ENCODE results near the gene DLX2.

Gene DLX2

GRCh38 chr2:172100080-172100934 is 2.4 kb downstream of the DLX2 start:
- H3K4me3 ChIP-seq (ENCODE audit: low read depth, low read length), result peak overlapping the region; percentile 8
- TF ChIP-seq CTCF (IDR thresholded peaks at IDR 0.05; ENCODE audit: insufficient read depth, low read depth, low read length, missing control alignments), result no peak
- no peak for DNase-seq (ENCODE audit: low read depth)

GRCh38 chr2:172099472-172100079 is 3.1 kb downstream of the DLX2 start:
- TF ChIP-seq CTCF (IDR thresholded peaks at IDR 0.05; ENCODE audit: insufficient read depth, low read depth, low read length, missing control alignments), result no peak
- H3K4me3 ChIP-seq (ENCODE audit: low read depth, low read length), result peak overlapping the region; percentile 25; the same call in 1 of the 2 replicates
- DNase-seq (ENCODE audit: low read depth), result no peak

- DNase-seq (ENCODE audit: low read depth), result peak; percentile 38
- H3K4me3 ChIP-seq (ENCODE audit: low read depth, low read length), result peak overlapping the region; percentile 25; the same call in 1 of the 2 replicates
- no peak for TF ChIP-seq CTCF (IDR thresholded peaks at IDR 0.05; ENCODE audit: insufficient read depth, low read depth, low read length, missing control alignments)
Observed at GRCh38 chr2:172098650-172099471, 3.8 kb downstream of the DLX2 start.

- H3K4me3 ChIP-seq (ENCODE audit: low read depth, low read length), result no peak overlapping the region
- DNase-seq (ENCODE audit: low read depth), result no peak
- TF ChIP-seq CTCF (IDR thresholded peaks at IDR 0.05; ENCODE audit: insufficient read depth, low read depth, low read length, missing control alignments), result no peak
Observed at GRCh38 chr2:172098287-172098649, 4.4 kb downstream of the DLX2 start.

- H3K4me3 ChIP-seq (ENCODE audit: low read depth, low read length), result no peak overlapping the region
- no peak for DNase-seq (ENCODE audit: low read depth)
Observed at GRCh38 chr2:172097557-172098131, 5.1 kb downstream of the DLX2 start.

More at GRCh38 chr2:172097557-172098131, 5.1 kb downstream of the DLX2 start:
- no peak for TF ChIP-seq CTCF (IDR thresholded peaks at IDR 0.05; ENCODE audit: insufficient read depth, low read depth, low read length, missing control alignments)
